Liver (tissue), 3 donors: ENCODE measurements around the gene KIF21B.

Source experiments
- ATF3 ChIP-seq: IDR thresholded peaks from 2 replicates; pipeline ENCODE4 v1.6.1; 2016; ENCODE audit warnings: antibody characterized with exemption
- CTCF ChIP-seq: fragments of 150-350 bp; IDR thresholded peaks from 2 replicates; pipeline ENCODE4 v1.5.1; 2017; ENCODE audit warnings: improper control_type of control experiment, low read depth, low read length; ENCODE audit not compliant: missing input control
- EGR1 ChIP-seq, 2 donors: IDR thresholded peaks; 2 replicates each; pipeline ENCODE4 v1.6.1; 2016 to 2018; ENCODE audit warnings: antibody characterized with exemption in 2 of 2, low read depth in 2 of 2
- FOXA1 ChIP-seq: IDR thresholded peaks from 2 replicates; pipeline ENCODE4 v1.6.1; 2016; ENCODE audit warnings: antibody characterized with exemption
- GABPA ChIP-seq, 2 donors: IDR thresholded peaks in 1 of 2; conservative IDR thresholded peaks in 1 of 2; 2 replicates each; pipeline ENCODE4 v1.6.1; 2016; ENCODE audit warnings: antibody characterized with exemption in 2 of 2, mild to moderate bottlenecking in 1 of 2, moderate library complexity in 1 of 2
- HNF4A ChIP-seq, 2 donors: conservative IDR thresholded peaks; 2 replicates each; pipeline ENCODE4 v1.6.1; 2016; ENCODE audit warnings: antibody characterized with exemption in 2 of 2, mild to moderate bottlenecking in 2 of 2
- MAX ChIP-seq: IDR thresholded peaks from 2 replicates; pipeline ENCODE4 v1.6.1; 2016; ENCODE audit warnings: antibody characterized with exemption
- NR2F2 ChIP-seq: IDR thresholded peaks from 2 replicates; pipeline ENCODE4 v1.6.1; 2016; ENCODE audit warnings: antibody characterized with exemption
- RAD21 ChIP-seq, 2 donors: IDR thresholded peaks; 2 replicates each; pipeline ENCODE4 v1.6.1; 2016; ENCODE audit warnings: antibody characterized with exemption in 2 of 2, mild to moderate bottlenecking in 2 of 2
- REST ChIP-seq: IDR thresholded peaks from 2 replicates; pipeline ENCODE4 v1.6.1; 2016; ENCODE audit warnings: antibody characterized with exemption, mild to moderate bottlenecking
- RXRA ChIP-seq, 2 donors: IDR thresholded peaks; 2 replicates each; pipeline ENCODE4 v1.6.1; 2017 to 2018; ENCODE audit warnings: antibody characterized with exemption in 2 of 2, mild to moderate bottlenecking in 1 of 2
- SP1 ChIP-seq: IDR thresholded peaks from 2 replicates; pipeline ENCODE4 v1.6.1; 2018; ENCODE audit warnings: antibody characterized with exemption, mild to moderate bottlenecking
- TAF1 ChIP-seq: conservative IDR thresholded peaks from 2 replicates; pipeline ENCODE4 v1.6.1; 2016; ENCODE audit warnings: antibody characterized with exemption, mild to moderate bottlenecking
- YY1 ChIP-seq: IDR thresholded peaks from 2 replicates; pipeline ENCODE4 v1.6.1; 2016; ENCODE audit warnings: antibody characterized with exemption, mild to moderate bottlenecking
- donor health status: healthy.
- donor health status: healthy.

GRCh38 chr1:201063145-201063544 lies 39.6 kb upstream of the KIF21B start:
- TF ChIP-seq CTCF (no peak), TAF1 (no peak), HNF4A (conservative IDR thresholded peaks at IDR 0.05) (no peak), EGR1 (IDR thresholded peaks at IDR 0.05; ENCODE audit: low read depth in 2 of 2) (no peak), RXRA (IDR thresholded peaks at IDR 0.05) (no peak), ATF3 (no peak), YY1 (no peak), REST (no peak), SP1 (no peak), RAD21 (IDR thresholded peaks at IDR 0.05) (no peak), GABPA (IDR thresholded peaks at IDR 0.05 in 1 of 2, conservative IDR thresholded peaks at IDR 0.05 in 1 of 2) (no peak), NR2F2 (no peak), MAX (no peak), FOXA1 (no peak)
